IMR-90 (cell line): ENCODE measurements around the gene NEDD4L. TPM values are rescaled to one million over a fixed set of nuclear protein-coding genes. Genes with fewer than 3 reads are reported as not detected.

Experiments used
- ATAC-seq: fragments of 200-7000 bp; cut with Tn5 transposase; 2 replicates; pipeline ENCODE4 v1.9.1; 2020; ENCODE audit warnings: low read depth, mild to moderate bottlenecking, moderate library complexity
- BruUV-seq: library from RNA; stranded (reverse); fragments of 400-500 nt; replicated peaks from 2 replicates; lab custom pipeline; 2021; lab: Mats Ljungman, UMichigan
- CTCF ChIA-PET: fragments of 300-600 bp; formaldehyde crosslinking; extraction: SDS; loops from one replicate; lab custom pipeline; 2021; ENCODE audit warnings: antibody characterized with exemption; lab: Yijun Ruan, JAX
- POLR2A ChIA-PET: fragments of 300-600 bp; sonication (Branson Sonifier 250); formaldehyde crosslinking; loops from one replicate; lab custom pipeline; 2022; ENCODE audit warnings: antibody characterized with exemption; ENCODE audit not compliant: unreplicated experiment; lab: Charles Lee
- DNase-seq: peaks from one replicate; pipeline ENCODE4 v3.0.0; 2013
- H2AFZ ChIP-seq: replicated peaks from 2 replicates; pipeline ENCODE3; 2013; ENCODE audit warnings: low read length, mild to moderate bottlenecking; ENCODE audit not compliant: poor library complexity
- H2AK5ac ChIP-seq: 2 replicates; pipeline ENCODE4 v1.6.1; 2013; ENCODE audit warnings: low read depth, low read length, inconsistent platforms
- H2AK9ac ChIP-seq: replicated peaks from 2 replicates; pipeline ENCODE3; 2013; ENCODE audit warnings: mild to moderate bottlenecking, low read depth, low read length, moderate library complexity; ENCODE audit not compliant: poor library complexity
- H2BK120ac ChIP-seq: 2 replicates; pipeline ENCODE4 v1.6.1; 2013; ENCODE audit warnings: low read depth, low read length, inconsistent platforms
- H2BK15ac ChIP-seq: 3 replicates; pipeline ENCODE4 v1.6.1; 2013; ENCODE audit warnings: low read depth, low read length, inconsistent platforms
- H2BK20ac ChIP-seq: 2 replicates; pipeline ENCODE4 v1.6.1; 2013; ENCODE audit warnings: low read depth, mild to moderate bottlenecking, inconsistent platforms, low read length, moderate library complexity
- H2BK5ac ChIP-seq: 2 replicates; pipeline ENCODE4 v1.6.1; 2013; ENCODE audit warnings: mild to moderate bottlenecking, low read depth, low read length, inconsistent platforms; ENCODE audit not compliant: poor library complexity, severe bottlenecking
- H3K14ac ChIP-seq: replicated peaks from 2 replicates; pipeline ENCODE4 v1.6.1; 2013; ENCODE audit warnings: low read depth, low read length, inconsistent platforms
- H3K18ac ChIP-seq: 2 replicates; pipeline ENCODE4 v1.6.1; 2013; ENCODE audit warnings: low read depth, low read length, control low read depth
- H3K23ac ChIP-seq: 2 replicates; pipeline ENCODE4 v1.6.1; 2013; ENCODE audit warnings: low read depth, low read length, inconsistent platforms
- H3K27ac ChIP-seq: 2 replicates; pipeline ENCODE4 v1.5.1; 2013; ENCODE audit warnings: mild to moderate bottlenecking, control low read depth, low read length; ENCODE audit not compliant: insufficient read depth
- H3K27me3 ChIP-seq: 2 replicates; pipeline ENCODE4 v1.6.1; 2013; ENCODE audit warnings: low read length; ENCODE audit not compliant: control insufficient read depth, insufficient read depth
- H3K36me3 ChIP-seq: 2 replicates; pipeline ENCODE4 v1.6.1; 2013; ENCODE audit warnings: low read length, mixed read lengths; ENCODE audit not compliant: control insufficient read depth, insufficient read depth
- H3K4ac ChIP-seq: 2 replicates; pipeline ENCODE4 v1.6.1; 2013; ENCODE audit warnings: low read depth, low read length, inconsistent platforms
- H3K4me1 ChIP-seq: 2 replicates; pipeline ENCODE4 v1.6.1; 2013; ENCODE audit warnings: low read length, mixed read lengths; ENCODE audit not compliant: control insufficient read depth, insufficient read depth
- H3K4me2 ChIP-seq: 2 replicates; pipeline ENCODE4 v1.6.1; 2013; ENCODE audit warnings: low read depth, mild to moderate bottlenecking, control low read depth, low read length, moderate library complexity
- H3K4me3 ChIP-seq: 2 replicates; pipeline ENCODE4 v1.5.1; 2013; ENCODE audit warnings: low read depth, mild to moderate bottlenecking, control low read depth, low read length, moderate library complexity; ENCODE audit not compliant: insufficient read depth
- H3K56ac ChIP-seq: 2 replicates; pipeline ENCODE4 v1.6.1; 2013; ENCODE audit warnings: low read length, inconsistent platforms; ENCODE audit not compliant: insufficient read depth; ENCODE audit errors: extremely low read depth
- H3K79me1 ChIP-seq, 2 experiments: 2 replicates each; pipeline ENCODE4 v1.6.1; 2013; ENCODE audit warnings: low read length in 2 of 2, inconsistent platforms in 1 of 2, low read depth in 1 of 2
- H3K9ac ChIP-seq: 2 replicates; pipeline ENCODE4 v1.6.1; 2013; ENCODE audit warnings: low read depth, low read length, control low read depth
- H3K9me1 ChIP-seq: 2 replicates; pipeline ENCODE4 v1.6.1; 2013; ENCODE audit warnings: low read length, inconsistent platforms; ENCODE audit not compliant: insufficient read depth
- H3K9me3 ChIP-seq: 2 replicates; pipeline ENCODE4 v1.6.1; 2013; ENCODE audit warnings: low read length; ENCODE audit not compliant: control insufficient read depth, insufficient read depth
- H4K20me1 ChIP-seq: 2 replicates; pipeline ENCODE4 v1.6.1; 2013; ENCODE audit warnings: low read length, inconsistent platforms; ENCODE audit not compliant: insufficient read depth
- H4K5ac ChIP-seq: 2 replicates; pipeline ENCODE4 v1.6.1; 2013; ENCODE audit warnings: mild to moderate bottlenecking, low read depth, low read length, control low read depth
- H4K8ac ChIP-seq, 2 experiments: 2 replicates each; pipeline ENCODE4 v1.6.1; 2013; ENCODE audit warnings: low read depth in 2 of 2, low read length in 2 of 2, control low read depth in 1 of 2, inconsistent platforms in 1 of 2
- H4K91ac ChIP-seq: 2 replicates; pipeline ENCODE4 v1.6.1; 2013; ENCODE audit warnings: low read depth, low read length, inconsistent platforms; ENCODE audit not compliant: insufficient read depth
- BHLHE40 ChIP-seq: fragments of 150-350 bp; IDR thresholded peaks from 2 replicates; pipeline ENCODE4 v1.6.1; 2016; ENCODE audit warnings: mild to moderate bottlenecking, low read depth, low read length
- CEBPB ChIP-seq: IDR thresholded peaks from 2 replicates; pipeline ENCODE4 v1.6.1; 2012; ENCODE audit warnings: low read depth, low read length, improper control_type of control experiment
- CHD1 ChIP-seq: IDR thresholded peaks from 2 replicates; pipeline ENCODE4 v1.6.1; 2012; ENCODE audit warnings: low read depth, low read length, improper control_type of control experiment
- FOS ChIP-seq: fragments of 150-350 bp; IDR thresholded peaks from 2 replicates; pipeline ENCODE4 v1.6.1; 2016; ENCODE audit warnings: low read depth, low read length
- MAFK ChIP-seq: IDR thresholded peaks from 2 replicates; pipeline ENCODE4 v1.6.1; 2012; ENCODE audit warnings: low read depth, low read length, improper control_type of control experiment
- MXI1 ChIP-seq: IDR thresholded peaks from 2 replicates; pipeline ENCODE4 v1.6.1; 2012; ENCODE audit warnings: low read depth, mild to moderate bottlenecking, low read length, moderate library complexity, borderline replicate concordance
- POLR2A ChIP-seq: IDR thresholded peaks from 2 replicates; pipeline ENCODE4 v1.6.1; 2012; ENCODE audit warnings: mild to moderate bottlenecking, low read depth, low read length
- RFX5 ChIP-seq: IDR thresholded peaks from 2 replicates; pipeline ENCODE4 v1.8.0; 2012; ENCODE audit warnings: low read depth, mild to moderate bottlenecking, low read length, moderate library complexity
- SMC3 ChIP-seq: fragments of 150-350 bp; IDR thresholded peaks from 2 replicates; pipeline ENCODE4 v1.6.1; 2016; ENCODE audit warnings: low read depth, mild to moderate bottlenecking, antibody characterized with exemption, low read length, moderate library complexity
- WGBS, 2 experiments: methylation state at CpG; one replicate each; pipeline versions ENCODE4 v1.1.5 to v1.1.7; 2013; ENCODE audit warnings: missing lambda C conversion rate in 2 of 2; ENCODE audit not compliant: insufficient read length in 1 of 2; ENCODE audit errors: extremely low coverage in 2 of 2; 5-methylcytosine and 5-hydroxymethylcytosine counted together
- dilution Hi-C: fragments of 300-500 bp; cut with HindIII; formaldehyde crosslinking; loops from one replicate; pipeline ENCODE4 v1.14.3; 2018; ENCODE audit warnings: low sequenced_read_pairs; ENCODE audit not compliant: unreplicated experiment
- in situ Hi-C: fragments of 300-500 bp; cut with MboI; formaldehyde crosslinking; loops from 3 replicates; pipeline ENCODE4 v1.14.3; 2019; ENCODE audit warnings: low sequenced_read_pairs, inconsistent platforms, mixed read lengths
- intact Hi-C: fragments of 100-400 bp; cut with micrococcal nuclease; formaldehyde crosslinking; loops from 2 replicates; pipeline ENCODE4 v1.10.0; 2022
- polyA plus RNA-seq, 3 experiments: library from polyadenylated mRNA; depleted of rRNA; stranded (reverse); fragments of >200 nt; gene quantifications; 2 replicates each; pipeline ENCODE4 v1.2.3, GENCODE V29; 2012; ENCODE audit warnings: low replicate concordance in 1 of 3
- total RNA-seq: library from RNA; depleted of rRNA; stranded (reverse); fragments of >200 nt; gene quantifications from 2 replicates; pipeline ENCODE4 v1.2.3, GENCODE V29; 2012
- TF ChIP-seq, protein P1 (sequence below): conservative IDR thresholded peaks from 2 replicates; pipeline ENCODE4 v1.5.1; 2012; ENCODE audit warnings: mild to moderate bottlenecking, low read depth, low read length, improper control_type of control experiment

Gene NEDD4L
- total and polyA plus RNA-seq, 2 of the 4 experiments (the other 2 are of a cell fraction): 10.0 to 10.9 TPM

DNA sequence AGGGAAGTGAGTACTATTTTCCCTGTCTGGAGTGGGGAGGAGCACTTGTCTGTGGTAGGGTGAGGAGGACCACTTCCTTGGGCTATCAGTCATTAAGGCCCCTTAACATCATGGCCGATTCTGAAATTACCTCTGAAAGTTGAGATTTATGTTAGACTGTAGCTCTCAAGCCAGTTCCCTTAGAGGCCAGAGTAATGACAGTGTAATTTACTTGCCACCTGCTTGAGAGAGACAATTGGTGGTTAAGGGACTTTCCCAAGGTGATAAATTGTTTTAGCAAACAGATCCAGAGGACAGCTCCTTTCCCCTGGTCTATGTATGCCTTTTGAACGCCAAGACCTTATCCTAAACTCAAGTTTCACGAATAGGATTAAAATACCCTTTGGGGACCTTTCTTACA, 56.1 kb downstream of the NEDD4L start:
- Histone ChIP-seq H3K79me1 (no peaks in the 10 kb centered on the region), H3K18ac (no peak overlapping the region), H3K23ac (no peak overlapping the region), H4K5ac (no peak overlapping the region), H3K4me3 (no peak overlapping the region), H2BK120ac (no peak overlapping the region), H3K4me2 (no peak overlapping the region), H3K4ac (no peak overlapping the region), H3K36me3 (no peaks in the 10 kb centered on the region), H2AFZ (no peak overlapping the region), H4K8ac (no peak overlapping the region), H3K56ac (no peak overlapping the region), H2BK5ac (no peak overlapping the region), H2BK20ac (no peak overlapping the region), H2BK15ac (no peak overlapping the region), H4K20me1 (0 out of 2 replicates have a peak, but pooled peaks cover 2% of the 10 kb centered on the region), H3K4me1 (peaks cover 6% of the 10 kb centered on the region; the same call in 1 of the 2 replicates), H2AK5ac (no peak overlapping the region), H3K9ac (no peak overlapping the region), H3K14ac (no peak overlapping the region), H4K91ac (no peak overlapping the region), H3K27ac (no peak overlapping the region), H2AK9ac (no peak overlapping the region), H3K9me1 (peaks cover 4% of the 10 kb centered on the region; the same call in 1 of the 2 replicates), H3K9me3 (no peaks in the 10 kb centered on the region), H3K27me3 (no peaks in the 10 kb centered on the region)
- ATAC-seq (no peak), DNase-seq (no peak)
- dilution Hi-C loops (no loop called here), intact Hi-C loops (no loop called here), in situ Hi-C loops (loop anchor here (25.0 kb wide), 1 partner anchor 463 kb away; no protein-coding TSS in a partner anchor)
- BruUV-seq: no TSS peak
- no peak for TF ChIP-seq BHLHE40
- TF ChIP-seq CEBPB: no peak
- no peak for TF ChIP-seq POLR2A
- TF ChIP-seq, protein P1, sequence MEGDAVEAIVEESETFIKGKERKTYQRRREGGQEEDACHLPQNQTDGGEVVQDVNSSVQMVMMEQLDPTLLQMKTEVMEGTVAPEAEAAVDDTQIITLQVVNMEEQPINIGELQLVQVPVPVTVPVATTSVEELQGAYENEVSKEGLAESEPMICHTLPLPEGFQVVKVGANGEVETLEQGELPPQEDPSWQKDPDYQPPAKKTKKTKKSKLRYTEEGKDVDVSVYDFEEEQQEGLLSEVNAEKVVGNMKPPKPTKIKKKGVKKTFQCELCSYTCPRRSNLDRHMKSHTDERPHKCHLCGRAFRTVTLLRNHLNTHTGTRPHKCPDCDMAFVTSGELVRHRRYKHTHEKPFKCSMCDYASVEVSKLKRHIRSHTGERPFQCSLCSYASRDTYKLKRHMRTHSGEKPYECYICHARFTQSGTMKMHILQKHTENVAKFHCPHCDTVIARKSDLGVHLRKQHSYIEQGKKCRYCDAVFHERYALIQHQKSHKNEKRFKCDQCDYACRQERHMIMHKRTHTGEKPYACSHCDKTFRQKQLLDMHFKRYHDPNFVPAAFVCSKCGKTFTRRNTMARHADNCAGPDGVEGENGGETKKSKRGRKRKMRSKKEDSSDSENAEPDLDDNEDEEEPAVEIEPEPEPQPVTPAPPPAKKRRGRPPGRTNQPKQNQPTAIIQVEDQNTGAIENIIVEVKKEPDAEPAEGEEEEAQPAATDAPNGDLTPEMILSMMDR: no peak
- no peak for TF ChIP-seq CHD1
- no peak for TF ChIP-seq FOS
- no peak for TF ChIP-seq SMC3
- no peak for TF ChIP-seq RFX5
- TF ChIP-seq MXI1: no peak
- TF ChIP-seq MAFK: no peak
- POLR2A ChIA-PET: no interaction called here
- CTCF ChIA-PET: no interaction called here
- WGBS, 2 experiments: 55% methylated on average over 2 of the region's 3 CpGs; no CpG with 5 or more reads in 1 of the 2 experiments
